Endothelial cell of umbilical vein (primary cell): ENCODE measurements around the gene AGAP2.

Source experiments
- CTCF ChIP-seq, 2 donors: IDR thresholded peaks; 1 replicate in 1 of 2; 2 replicates in 1 of 2; pipeline ENCODE4 v1.5.1; 2011; ENCODE audit warnings: low read length in 2 of 2, mild to moderate bottlenecking in 2 of 2, moderate library complexity in 2 of 2, control low read depth in 1 of 2, inconsistent platforms in 1 of 2, low read depth in 1 of 2; ENCODE audit not compliant: insufficient read depth in 1 of 2; ENCODE audit errors: extremely low read depth in 1 of 2
- EZH2 ChIP-seq: IDR thresholded peaks from 2 replicates; pipeline ENCODE4 v1.6.1; 2012; ENCODE audit warnings: borderline replicate concordance, low read depth, mild to moderate bottlenecking, moderate library complexity, low read length, inconsistent platforms; ENCODE audit not compliant: severe bottlenecking
- JUN ChIP-seq: IDR thresholded peaks from 2 replicates; pipeline ENCODE4 v1.6.1; 2011; ENCODE audit warnings: borderline replicate concordance, low read depth; ENCODE audit not compliant: insufficient read length, insufficient read depth
- MAX ChIP-seq: IDR thresholded peaks from 2 replicates; pipeline ENCODE4 v1.6.1; 2011; ENCODE audit not compliant: insufficient read depth, insufficient read length
- POLR2A ChIP-seq: IDR thresholded peaks from 2 replicates; pipeline ENCODE4 v1.6.1; 2012; ENCODE audit warnings: low read depth, mild to moderate bottlenecking, control low read depth, low read length
- POLR2AphosphoS5 ChIP-seq: IDR thresholded peaks from 2 replicates; pipeline ENCODE4 v1.6.1; 2012; ENCODE audit warnings: low read depth, mild to moderate bottlenecking, control low read depth, low read length, moderate library complexity; ENCODE audit not compliant: insufficient read depth

DNA sequence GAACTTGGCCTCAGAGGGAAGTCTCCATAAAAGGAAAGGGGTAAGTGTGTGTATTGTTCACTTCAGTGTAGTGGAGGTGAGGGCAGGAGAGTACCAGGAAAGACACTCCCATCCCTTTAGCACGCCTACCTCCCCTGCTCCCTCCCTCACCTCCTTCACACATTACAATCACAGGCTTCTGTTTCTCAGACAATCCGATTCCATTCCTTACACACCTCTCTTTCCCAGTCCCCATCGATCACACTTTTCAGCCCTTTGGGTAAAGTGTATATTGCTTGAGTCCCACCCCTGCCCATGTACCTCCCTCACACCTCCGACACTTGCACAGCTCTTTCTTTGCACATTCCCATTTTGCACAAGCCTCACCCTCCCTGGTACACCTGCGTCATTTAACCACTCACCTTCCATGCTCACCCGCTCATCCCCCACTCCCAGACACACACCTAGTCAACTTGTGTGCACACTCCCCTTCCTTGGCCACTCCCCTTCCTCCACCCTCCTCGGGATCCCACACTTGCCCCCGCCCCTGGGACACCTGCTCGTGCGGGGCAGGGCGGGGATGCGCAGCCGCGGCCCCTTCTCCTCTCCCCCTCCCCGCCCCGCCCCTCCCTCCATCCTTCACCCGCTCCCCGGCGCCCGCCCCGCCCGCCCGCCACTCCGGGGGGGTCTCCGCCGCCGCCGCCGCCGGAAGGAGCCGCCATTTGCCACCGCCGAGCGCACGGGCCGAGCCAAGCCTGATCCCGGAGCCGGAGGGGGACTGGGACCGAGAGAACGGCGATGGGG is 16.1 kb upstream of the AGAP2 start, which contains the start of gene MARCHF9:
- TF ChIP-seq CTCF (IDR thresholded peaks at IDR 0.05; ENCODE audit: extremely low read depth in 1 of 2, insufficient read depth in 1 of 2, low read depth in 1 of 2, low read length in 2 of 2) (no peak), POLR2A (no peak), EZH2 (no peak), MAX (no peak), POLR2AphosphoS5 (no peak), JUN (no peak)
